ENCODE measurements around the gene RBBP8NL. TPM values are rescaled to one million over a fixed set of nuclear protein-coding genes. Genes with fewer than 3 reads are reported as not detected.

RBBP8NL gene
- total RNA-seq, 1 donor from 2014 or later: 0.40 TPM

GRCh38 chr20:62394248-62395245 lies 32.8 kb downstream of the RBBP8NL start:
- no peak for DNase-seq (ENCODE audit: low read depth)
- TF ChIP-seq CTCF (conservative IDR thresholded peaks at IDR 0.05; ENCODE audit: low read depth, low read length): no peak
- no peak overlapping the region for H3K4me3 ChIP-seq (ENCODE audit: low read depth, low read length)

GRCh38 chr20:62393830-62394229 lies 33.5 kb downstream of the RBBP8NL start:
- no peak overlapping the region for H3K4me3 ChIP-seq (ENCODE audit: low read depth, low read length)
- no peak for TF ChIP-seq CTCF (conservative IDR thresholded peaks at IDR 0.05; ENCODE audit: low read depth, low read length)
- no peak for DNase-seq (ENCODE audit: low read depth)

GRCh38 chr20:62393335-62393665 lies 34.0 kb downstream of the RBBP8NL start:
- no peak for DNase-seq (ENCODE audit: low read depth)

GRCh38 chr20:62392621-62393334 lies 34.6 kb downstream of the RBBP8NL start:
- no peak for TF ChIP-seq CTCF (conservative IDR thresholded peaks at IDR 0.05; ENCODE audit: low read depth, low read length)
- DNase-seq (ENCODE audit: low read depth): no peak
- no peak overlapping the region for H3K4me3 ChIP-seq (ENCODE audit: low read depth, low read length)

More at GRCh38 chr20:62393335-62393665, 34.0 kb downstream of the RBBP8NL start:
- TF ChIP-seq CTCF (conservative IDR thresholded peaks at IDR 0.05; ENCODE audit: low read depth, low read length): no peak
- H3K4me3 ChIP-seq (ENCODE audit: low read depth, low read length): no peak overlapping the region

- no peak overlapping the region for H3K4me3 ChIP-seq (ENCODE audit: low read depth, low read length)
- TF ChIP-seq CTCF (conservative IDR thresholded peaks at IDR 0.05; ENCODE audit: low read depth, low read length): no peak
- DNase-seq (ENCODE audit: low read depth): no peak
These were observed 35.3 kb downstream of the RBBP8NL start for GRCh38 chr20:62392077-62392418.

GRCh38 chr20:62391165-62392076 lies 35.9 kb downstream of the RBBP8NL start:
- TF ChIP-seq CTCF (conservative IDR thresholded peaks at IDR 0.05; ENCODE audit: low read depth, low read length): no peak
- no peak for DNase-seq (ENCODE audit: low read depth)

More at GRCh38 chr20:62391165-62392076, 35.9 kb downstream of the RBBP8NL start:
- H3K4me3 ChIP-seq (ENCODE audit: low read depth, low read length): no peak overlapping the region

Data from epithelial cell of proximal tubule (primary cell).